Ascending aorta (tissue), 2 donors: ENCODE measurements around the gene AMBP. TPM values are rescaled to one million over a fixed set of nuclear protein-coding genes. Genes with fewer than 3 reads are reported as not detected.
"Not testable (repeated sequence)": the region's sequence is repeated elsewhere in the genome, so short reads cannot be mapped to it uniquely, and the experiment has no call there.

Experiments used
- DNase-seq, 2 donors: peaks; one replicate each; pipeline ENCODE4 v3.0.0-alpha.2; 2019; ENCODE audit warnings: low spot score in 2 of 2
- H3K27ac ChIP-seq, 2 donors: fragments of 200-600 bp; sonication (generic); one replicate each; pipeline ENCODE4 v1.5.1; 2016 to 2017; ENCODE audit warnings: mild to moderate bottlenecking in 1 of 2
- H3K27me3 ChIP-seq: fragments of 200-600 bp; sonication (generic); one replicate; pipeline ENCODE4 v1.5.1; 2017
- H3K36me3 ChIP-seq, 2 donors: fragments of 200-600 bp; sonication (generic); one replicate each; pipeline ENCODE4 v1.5.1; 2016
- H3K4me1 ChIP-seq, 2 donors: fragments of 200-600 bp; sonication (generic); one replicate each; pipeline ENCODE4 v1.5.1; 2016 to 2017; ENCODE audit warnings: mild to moderate bottlenecking in 1 of 2
- H3K4me3 ChIP-seq, 2 donors: fragments of 200-600 bp; sonication (generic); one replicate each; pipeline ENCODE4 v1.5.1; 2016 to 2017; ENCODE audit warnings: mild to moderate bottlenecking in 1 of 2
- H3K9me3 ChIP-seq, 2 donors: fragments of 200-600 bp; sonication (generic); one replicate each; pipeline ENCODE4 v1.5.1; 2016
- CTCF ChIP-seq, 3 experiments: fragments of 200-600 bp in 2 of 3; fragments of 450-650 bp in 1 of 3; sonication (generic) in 2 of 3; IDR thresholded peaks; one replicate each; pipeline ENCODE4 v1.5.1; 2016 to 2019; ENCODE audit warnings: antibody characterized with exemption in 3 of 3, mild to moderate bottlenecking in 1 of 3, moderate library complexity in 1 of 3
- intact Hi-C: fragments of 100-400 bp; cut with DNase I; formaldehyde crosslinking; loops from one replicate; pipeline ENCODE4 v1.15.1; 2023
- total RNA-seq: library from RNA; depleted of rRNA; stranded (reverse); fragments of >200 nt; gene quantifications from one replicate; pipeline ENCODE4 v1.1.0, GENCODE V29; 2016

AMBP gene
- total RNA-seq, 1 donor from 2014 or later = 6.6 TPM

- no peak overlapping the region for H3K27ac ChIP-seq
Measured at GRCh38 chr9:114086607-114087006, 8.5 kb upstream of the AMBP start.

GRCh38 chr9:114086009-114086408 lies 7.9 kb upstream of the AMBP start:
- Histone ChIP-seq H3K36me3 (no peaks in the 10 kb centered on the region), H3K27ac (no peak overlapping the region), H3K4me3 (no peak overlapping the region), H3K9me3 (no peaks in the 10 kb centered on the region), H3K27me3 (no peaks in the 10 kb centered on the region), H3K4me1 (no peaks in the 10 kb centered on the region)
- no peak for TF ChIP-seq CTCF (IDR thresholded peaks at IDR 0.05)
- intact Hi-C loops = no loop called here
- peak in 1 of 2 donors; percentile 31 for DNase-seq

More at GRCh38 chr9:114086607-114087006, 8.5 kb upstream of the AMBP start:
- Histone ChIP-seq H3K27me3 (no peaks in the 10 kb centered on the region), H3K4me3 (no peak overlapping the region), H3K36me3 (no peaks in the 10 kb centered on the region), H3K9me3 (no peaks in the 10 kb centered on the region), H3K4me1 (no peaks in the 10 kb centered on the region)
- intact Hi-C loops = no loop called here
- no peak for TF ChIP-seq CTCF (IDR thresholded peaks at IDR 0.05)
- peak in 1 of 2 donors; percentile 21 for DNase-seq

- H3K9me3 ChIP-seq = no peaks in the 10 kb centered on the region
- no peak for TF ChIP-seq CTCF (IDR thresholded peaks at IDR 0.05)
- DNase-seq = peak in 1 of 2 donors; percentile 25
- H3K36me3 ChIP-seq = no peaks in the 10 kb centered on the region
- H3K27ac ChIP-seq = no peak overlapping the region
- H3K4me1 ChIP-seq = no peaks in the 10 kb centered on the region
- no peaks in the 10 kb centered on the region for H3K27me3 ChIP-seq
- no peak overlapping the region for H3K4me3 ChIP-seq
- intact Hi-C loops = no loop called here
Measured at GRCh38 chr9:114085387-114085789, 7.3 kb upstream of the AMBP start.

GRCh38 chr9:114084282-114085073 lies 6.4 kb upstream of the AMBP start:
- Histone ChIP-seq H3K4me3 (no peak overlapping the region), H3K27ac (no peak overlapping the region), H3K36me3 (no peaks in the 10 kb centered on the region), H3K4me1 (no peaks in the 10 kb centered on the region), H3K27me3 (no peaks in the 10 kb centered on the region), H3K9me3 (no peaks in the 10 kb centered on the region)
- intact Hi-C loops = no loop called here
- peak in 1 of 2 donors; percentile 46 for DNase-seq
- TF ChIP-seq CTCF (IDR thresholded peaks at IDR 0.05) = no peak

GRCh38 chr9:114083666-114084065 lies 5.6 kb upstream of the AMBP start:
- no peaks in the 10 kb centered on the region for H3K4me1 ChIP-seq
- no peak for TF ChIP-seq CTCF (IDR thresholded peaks at IDR 0.05)
- peak in 1 of 2 donors; percentile 42 for DNase-seq
- no peaks in the 10 kb centered on the region for H3K27me3 ChIP-seq
- no peak overlapping the region for H3K4me3 ChIP-seq
- no peaks in the 10 kb centered on the region for H3K9me3 ChIP-seq
- no peak overlapping the region for H3K27ac ChIP-seq
- intact Hi-C loops = no loop called here
- no peaks in the 10 kb centered on the region for H3K36me3 ChIP-seq

GRCh38 chr9:114082763-114083412 lies 4.8 kb upstream of the AMBP start:
- not testable (repeated sequence) for H3K27me3 ChIP-seq, H3K9me3 ChIP-seq, H3K36me3 ChIP-seq, H3K4me1 ChIP-seq, H3K4me3 ChIP-seq, H3K27ac ChIP-seq
- intact Hi-C loops = loop anchor here (1.0 kb wide), 2 partner anchors 208 to 222 kb away; no protein-coding TSS in a partner anchor
- peak in 1 of 2 donors; percentile 24 for DNase-seq
